Measurements from ENCODE around the gene SELENOV.

DNA sequence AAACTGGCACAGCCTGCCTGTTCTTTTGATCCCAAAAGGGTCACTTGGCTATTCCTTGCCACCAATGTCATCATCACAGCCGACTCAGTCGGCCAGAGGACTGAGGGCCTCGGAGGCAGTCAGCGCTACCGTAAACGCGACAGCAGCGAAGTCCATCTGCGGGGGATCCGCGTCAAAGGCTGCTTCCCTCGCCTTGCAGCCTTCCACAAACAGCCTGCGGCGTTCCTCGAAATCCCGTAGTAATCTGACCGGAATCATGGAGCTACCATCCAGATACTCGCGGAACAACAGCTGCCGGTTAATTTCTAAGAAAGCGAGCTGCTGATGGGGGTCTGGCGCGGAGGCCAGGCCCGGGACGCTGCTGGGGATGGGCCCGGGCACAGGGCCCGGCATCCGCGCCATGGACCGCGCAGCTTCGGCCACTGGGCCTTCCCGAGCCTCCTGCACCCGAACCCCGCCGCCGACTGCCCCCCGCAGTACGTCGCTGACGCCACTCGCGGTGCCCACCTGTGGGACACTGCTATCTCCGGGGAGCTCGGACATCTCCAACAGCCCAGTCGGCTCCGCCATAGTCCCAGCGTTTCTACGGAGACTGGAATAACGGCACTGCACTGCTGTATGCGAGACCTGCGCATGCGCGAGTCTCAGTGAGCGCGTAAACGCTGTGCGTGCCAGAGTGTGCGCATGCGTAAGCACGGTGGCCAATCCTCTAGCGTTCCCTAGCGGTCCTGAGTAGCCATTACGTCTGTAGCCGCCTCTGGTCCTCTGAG lies 17.5 kb downstream of the SELENOV start, which contains the start of gene EID2B:
- TF ChIP-seq, protein P1, sequence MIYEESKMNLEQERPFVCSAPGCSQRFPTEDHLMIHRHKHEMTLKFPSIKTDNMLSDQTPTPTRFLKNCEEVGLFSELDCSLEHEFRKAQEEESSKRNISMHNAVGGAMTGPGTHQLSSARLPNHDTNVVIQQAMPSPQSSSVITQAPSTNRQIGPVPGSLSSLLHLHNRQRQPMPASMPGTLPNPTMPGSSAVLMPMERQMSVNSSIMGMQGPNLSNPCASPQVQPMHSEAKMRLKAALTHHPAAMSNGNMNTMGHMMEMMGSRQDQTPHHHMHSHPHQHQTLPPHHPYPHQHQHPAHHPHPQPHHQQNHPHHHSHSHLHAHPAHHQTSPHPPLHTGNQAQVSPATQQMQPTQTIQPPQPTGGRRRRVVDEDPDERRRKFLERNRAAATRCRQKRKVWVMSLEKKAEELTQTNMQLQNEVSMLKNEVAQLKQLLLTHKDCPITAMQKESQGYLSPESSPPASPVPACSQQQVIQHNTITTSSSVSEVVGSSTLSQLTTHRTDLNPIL (CRISPR knock-in tag; IDR thresholded peaks at IDR 0.05; ENCODE audit: low read depth), result no peak
- TF ChIP-seq, protein P2, sequence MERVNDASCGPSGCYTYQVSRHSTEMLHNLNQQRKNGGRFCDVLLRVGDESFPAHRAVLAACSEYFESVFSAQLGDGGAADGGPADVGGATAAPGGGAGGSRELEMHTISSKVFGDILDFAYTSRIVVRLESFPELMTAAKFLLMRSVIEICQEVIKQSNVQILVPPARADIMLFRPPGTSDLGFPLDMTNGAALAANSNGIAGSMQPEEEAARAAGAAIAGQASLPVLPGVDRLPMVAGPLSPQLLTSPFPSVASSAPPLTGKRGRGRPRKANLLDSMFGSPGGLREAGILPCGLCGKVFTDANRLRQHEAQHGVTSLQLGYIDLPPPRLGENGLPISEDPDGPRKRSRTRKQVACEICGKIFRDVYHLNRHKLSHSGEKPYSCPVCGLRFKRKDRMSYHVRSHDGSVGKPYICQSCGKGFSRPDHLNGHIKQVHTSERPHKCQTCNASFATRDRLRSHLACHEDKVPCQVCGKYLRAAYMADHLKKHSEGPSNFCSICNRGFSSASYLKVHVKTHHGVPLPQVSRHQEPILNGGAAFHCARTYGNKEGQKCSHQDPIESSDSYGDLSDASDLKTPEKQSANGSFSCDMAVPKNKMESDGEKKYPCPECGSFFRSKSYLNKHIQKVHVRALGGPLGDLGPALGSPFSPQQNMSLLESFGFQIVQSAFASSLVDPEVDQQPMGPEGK (CRISPR knock-in tag; IDR thresholded peaks at IDR 0.05; ENCODE audit: borderline replicate concordance), result no peak
- no peak for TF ChIP-seq OSR1 (CRISPR knock-in tag; IDR thresholded peaks at IDR 0.05)
- TF ChIP-seq TCF4 (CRISPR knock-in tag; IDR thresholded peaks at IDR 0.05; ENCODE audit: borderline replicate concordance), result no peak
- TF ChIP-seq TOX (CRISPR knock-in tag; IDR thresholded peaks at IDR 0.05; ENCODE audit: borderline replicate concordance), result no peak
